22Rv1 (cell line): Measurements from ENCODE around the gene CYP2F1.
"Not testable (repeated sequence)": the region's sequence is repeated elsewhere in the genome, so short reads cannot be mapped to it uniquely, and the experiment has no call there.

Experiments
- H3K27ac ChIP-seq: fragments of 450-650 bp; 2 replicates; pipeline ENCODE4 v1.5.1; 2017
- ZFX ChIP-seq: fragments of 450-650 bp; IDR thresholded peaks from 2 replicates; pipeline ENCODE4 v1.6.1; 2017; ENCODE audit warnings: antibody characterized with exemption, borderline replicate concordance
- TF ChIP-seq, protein P1 (sequence below): fragments of 450-650 bp; IDR thresholded peaks from 2 replicates; pipeline ENCODE4 v1.5.1; 2017; ENCODE audit warnings: mild to moderate bottlenecking

The CYP2F1 gene

DNA sequence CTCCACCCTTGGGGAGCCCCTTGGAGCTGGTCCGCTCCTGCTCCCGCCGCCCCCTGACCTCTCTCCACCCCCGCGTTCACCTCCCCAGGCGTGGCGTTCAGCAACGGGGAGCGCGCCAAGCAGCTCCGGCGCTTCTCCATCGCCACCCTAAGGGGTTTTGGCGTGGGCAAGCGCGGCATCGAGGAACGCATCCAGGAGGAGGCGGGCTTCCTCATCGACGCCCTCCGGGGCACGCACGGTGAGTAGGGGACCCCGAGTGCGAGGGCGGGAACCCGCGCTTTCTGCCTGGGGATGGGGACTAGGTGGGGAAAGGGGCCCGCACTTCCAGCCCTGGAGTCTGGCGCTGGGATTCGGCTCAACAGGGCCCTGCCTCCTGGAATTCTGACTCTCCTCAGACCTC is 24.3 kb upstream of the CYP2F1 start:
- TF ChIP-seq ZFX: no peak
- TF ChIP-seq, protein P1, sequence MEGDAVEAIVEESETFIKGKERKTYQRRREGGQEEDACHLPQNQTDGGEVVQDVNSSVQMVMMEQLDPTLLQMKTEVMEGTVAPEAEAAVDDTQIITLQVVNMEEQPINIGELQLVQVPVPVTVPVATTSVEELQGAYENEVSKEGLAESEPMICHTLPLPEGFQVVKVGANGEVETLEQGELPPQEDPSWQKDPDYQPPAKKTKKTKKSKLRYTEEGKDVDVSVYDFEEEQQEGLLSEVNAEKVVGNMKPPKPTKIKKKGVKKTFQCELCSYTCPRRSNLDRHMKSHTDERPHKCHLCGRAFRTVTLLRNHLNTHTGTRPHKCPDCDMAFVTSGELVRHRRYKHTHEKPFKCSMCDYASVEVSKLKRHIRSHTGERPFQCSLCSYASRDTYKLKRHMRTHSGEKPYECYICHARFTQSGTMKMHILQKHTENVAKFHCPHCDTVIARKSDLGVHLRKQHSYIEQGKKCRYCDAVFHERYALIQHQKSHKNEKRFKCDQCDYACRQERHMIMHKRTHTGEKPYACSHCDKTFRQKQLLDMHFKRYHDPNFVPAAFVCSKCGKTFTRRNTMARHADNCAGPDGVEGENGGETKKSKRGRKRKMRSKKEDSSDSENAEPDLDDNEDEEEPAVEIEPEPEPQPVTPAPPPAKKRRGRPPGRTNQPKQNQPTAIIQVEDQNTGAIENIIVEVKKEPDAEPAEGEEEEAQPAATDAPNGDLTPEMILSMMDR: no peak
- no peak overlapping the region for H3K27ac ChIP-seq

DNA sequence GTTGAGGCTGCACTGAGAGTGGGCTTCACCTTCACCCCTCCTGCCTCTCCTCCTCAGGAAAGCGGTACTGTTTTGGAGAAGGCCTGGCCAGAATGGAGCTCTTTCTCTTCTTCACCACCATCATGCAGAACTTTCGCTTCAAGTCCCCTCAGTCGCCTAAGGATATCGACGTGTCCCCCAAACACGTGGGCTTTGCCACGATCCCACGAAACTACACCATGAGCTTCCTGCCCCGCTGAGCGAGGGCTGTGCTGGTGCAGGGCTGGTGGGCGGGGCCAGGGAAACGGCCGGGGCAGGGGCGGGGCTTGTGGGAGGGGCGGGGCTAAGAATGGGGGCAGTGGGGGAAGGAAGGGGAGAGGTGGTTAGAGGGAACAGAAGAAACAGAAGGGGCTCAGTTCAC is 18.5 kb upstream of the CYP2F1 start:
- TF ChIP-seq, protein P1: no peak
- TF ChIP-seq ZFX: no peak
- H3K27ac ChIP-seq: no peak overlapping the region

DNA sequence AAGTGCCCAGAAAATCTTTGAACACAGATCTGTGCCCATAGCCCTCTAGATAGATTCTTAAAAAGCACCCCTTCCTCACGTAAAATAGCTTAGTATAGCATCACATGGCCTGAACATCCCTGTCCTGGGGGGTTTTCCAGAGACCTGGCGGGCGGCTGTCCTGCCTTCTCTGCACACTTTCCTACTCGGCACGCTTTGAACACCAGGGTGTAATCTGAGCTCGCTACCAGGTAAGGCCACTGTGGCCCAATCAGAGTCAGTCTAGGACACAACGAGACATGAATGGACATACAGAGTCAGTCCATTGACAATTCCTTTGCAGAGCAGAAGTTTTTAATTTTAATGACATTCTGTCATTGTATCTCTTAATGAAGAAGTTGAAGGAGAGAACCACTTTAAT is 17.9 kb upstream of the CYP2F1 start:
- H3K27ac ChIP-seq: no peak overlapping the region
- no peak for TF ChIP-seq ZFX
- TF ChIP-seq, protein P1: no peak

DNA sequence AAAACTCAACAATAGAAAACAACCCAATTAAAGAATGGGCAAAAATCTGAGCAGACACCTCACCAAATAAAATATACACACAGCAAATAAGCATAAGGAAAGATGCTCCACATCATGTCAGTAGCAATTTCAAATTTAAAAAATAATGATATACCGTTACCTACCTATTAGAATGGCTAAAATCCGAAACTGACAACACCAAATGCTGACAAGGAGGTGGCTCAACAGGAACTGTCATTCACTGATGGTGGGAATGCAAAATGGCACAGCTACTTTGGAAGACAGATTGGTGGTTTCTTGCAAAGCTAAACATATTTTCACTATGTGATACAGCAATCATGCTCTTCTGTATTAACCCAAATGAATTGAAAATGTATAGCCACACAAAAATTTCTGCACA is 16.9 kb upstream of the CYP2F1 start:
- no peak overlapping the region for H3K27ac ChIP-seq
- TF ChIP-seq, protein P1: no peak
- TF ChIP-seq ZFX: no peak

DNA sequence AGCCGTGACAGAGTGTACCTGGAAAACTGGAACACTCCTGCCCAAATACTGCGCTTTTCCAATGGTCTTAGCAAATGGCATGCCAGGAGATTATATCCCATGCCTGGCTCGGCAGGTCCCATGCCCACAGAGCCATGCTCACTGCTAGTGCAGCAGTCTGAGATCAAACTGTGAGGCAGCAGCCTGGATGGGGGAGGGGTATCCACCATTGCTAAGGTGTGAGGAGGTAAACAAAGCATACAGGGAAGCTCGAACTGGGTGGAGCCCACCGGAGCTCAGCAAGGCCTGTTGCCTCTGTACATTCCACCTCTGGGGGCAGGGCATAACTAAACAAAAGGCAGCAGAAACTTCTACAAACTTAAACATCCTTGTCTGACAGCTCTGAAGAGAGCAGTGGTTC is 15.5 kb upstream of the CYP2F1 start:
- TF ChIP-seq, protein P1: no peak
- TF ChIP-seq ZFX: no peak
- H3K27ac ChIP-seq: no peak overlapping the region

DNA sequence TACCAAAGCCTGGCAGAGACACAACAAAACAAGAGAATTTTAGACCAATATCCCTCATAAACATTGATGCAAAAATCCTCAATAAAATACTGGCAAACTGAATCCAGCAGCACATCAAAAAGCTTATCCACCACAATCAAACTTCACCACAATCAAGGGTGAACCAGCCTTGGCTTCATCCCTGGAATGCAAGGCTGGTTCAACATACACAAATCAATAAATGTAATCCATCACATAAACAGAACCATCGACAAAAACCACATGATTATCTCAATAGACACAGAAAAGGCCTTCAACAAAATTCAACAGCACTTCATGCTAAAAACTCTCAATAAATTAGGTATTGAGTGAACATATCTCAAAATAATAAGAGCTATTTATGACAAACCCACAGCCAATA is 12.0 kb upstream of the CYP2F1 start:
- H3K27ac ChIP-seq: not testable (repeated sequence)

DNA sequence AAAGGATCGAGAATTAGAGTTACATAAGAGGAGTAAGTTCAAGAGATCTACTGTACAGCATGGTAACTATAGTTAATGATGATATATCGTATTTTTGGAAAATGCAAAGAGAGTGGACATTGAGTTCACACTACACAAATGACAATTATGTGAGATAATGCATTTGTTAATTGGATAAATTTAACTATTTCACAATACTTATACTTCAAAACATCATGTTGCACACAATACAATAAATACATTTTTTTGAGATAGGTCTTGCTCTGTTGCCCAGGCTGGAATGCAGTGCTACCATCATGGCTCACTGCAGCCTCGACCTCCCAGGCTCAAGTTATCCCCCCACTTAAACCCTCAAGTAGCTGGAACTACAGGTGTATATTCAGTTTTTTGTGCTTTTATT is 8.1 kb upstream of the CYP2F1 start:
- no peak overlapping the region for H3K27ac ChIP-seq
- TF ChIP-seq, protein P1: no peak
- no peak for TF ChIP-seq ZFX

DNA sequence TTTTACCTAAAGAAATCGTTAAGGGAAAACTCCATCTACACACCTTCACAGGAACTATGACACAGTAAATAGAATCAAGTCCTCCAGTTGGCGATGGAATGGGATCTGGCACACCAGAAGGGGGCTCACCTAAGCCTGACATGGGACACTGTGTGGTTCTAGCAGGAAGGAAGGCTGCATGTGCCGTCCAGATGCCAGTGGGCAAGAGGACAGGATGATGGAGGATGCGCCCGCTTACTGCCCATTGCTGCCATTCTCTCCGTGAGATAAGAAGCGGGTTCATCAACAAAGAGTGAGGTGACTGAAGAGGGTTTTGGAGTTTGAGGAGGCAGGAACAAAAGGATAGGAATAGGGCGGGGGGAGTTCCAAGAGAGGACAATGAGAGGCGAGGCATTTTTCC is 2.9 kb upstream of the CYP2F1 start:
- no peak overlapping the region for H3K27ac ChIP-seq
- TF ChIP-seq, protein P1: no peak
- no peak for TF ChIP-seq ZFX
